Measurements from ENCODE around the gene PTPRT. TPM values are rescaled to one million over a fixed set of nuclear protein-coding genes. Genes with fewer than 3 reads are reported as not detected.
A peak's percentile ranks its signal among the peaks of the same experiment; 100 is the strongest.

PTPRT gene
- total RNA-seq, 1 donor from 2014 or later: not detected

GRCh38 chr20:42350521-42350920 is 839.2 kb downstream of the PTPRT start:
- peak; percentile 66 for DNase-seq (ENCODE audit: extremely low spot score, unreplicated experiment)
- Mint-ChIP-seq H3K9me3 (ENCODE audit: unreplicated experiment) (peaks cover 45% of the 10 kb centered on the region), H3K27ac (ENCODE audit: unreplicated experiment) (no peak overlapping the region)

GRCh38 chr20:42346189-42347170 is 843.2 kb downstream of the PTPRT start:
- peaks cover 43% of the 10 kb centered on the region for H3K9me3 Mint-ChIP-seq (ENCODE audit: unreplicated experiment)
- DNase-seq (ENCODE audit: extremely low spot score, unreplicated experiment): no peak
- no peaks in the 10 kb centered on the region for H3K4me1 Mint-ChIP-seq (ENCODE audit: unreplicated experiment)
- no peaks in the 10 kb centered on the region for H3K27me3 Mint-ChIP-seq (ENCODE audit: unreplicated experiment)
- no peak overlapping the region for H3K4me3 Mint-ChIP-seq (ENCODE audit: unreplicated experiment)
- no peaks in the 10 kb centered on the region for H3K36me3 Mint-ChIP-seq (ENCODE audit: unreplicated experiment)
- TF ChIP-seq CTCF (IDR thresholded peaks at IDR 0.05): no peak
- no peak overlapping the region for H3K27ac Mint-ChIP-seq (ENCODE audit: unreplicated experiment)

More at GRCh38 chr20:42350521-42350920, 839.2 kb downstream of the PTPRT start:
- Mint-ChIP-seq H3K4me3 (ENCODE audit: unreplicated experiment) (no peak overlapping the region), H3K4me1 (ENCODE audit: unreplicated experiment) (no peaks in the 10 kb centered on the region), H3K36me3 (ENCODE audit: unreplicated experiment) (no peaks in the 10 kb centered on the region), H3K27me3 (ENCODE audit: unreplicated experiment) (no peaks in the 10 kb centered on the region)
- TF ChIP-seq CTCF (IDR thresholded peaks at IDR 0.05): no peak

GRCh38 chr20:42341654-42342053 is 848.1 kb downstream of the PTPRT start:
- no peaks in the 10 kb centered on the region for H3K4me1 Mint-ChIP-seq (ENCODE audit: unreplicated experiment)
- H3K27ac Mint-ChIP-seq (ENCODE audit: unreplicated experiment): no peak overlapping the region
- no peak overlapping the region for H3K4me3 Mint-ChIP-seq (ENCODE audit: unreplicated experiment)
- no peaks in the 10 kb centered on the region for H3K27me3 Mint-ChIP-seq (ENCODE audit: unreplicated experiment)
- H3K36me3 Mint-ChIP-seq (ENCODE audit: unreplicated experiment): no peaks in the 10 kb centered on the region
- no peak for DNase-seq (ENCODE audit: extremely low spot score, unreplicated experiment)
- TF ChIP-seq CTCF (IDR thresholded peaks at IDR 0.05): no peak
- H3K9me3 Mint-ChIP-seq (ENCODE audit: unreplicated experiment): peaks cover 31% of the 10 kb centered on the region

- no peak overlapping the region for H3K4me3 Mint-ChIP-seq (ENCODE audit: unreplicated experiment)
- H3K4me1 Mint-ChIP-seq (ENCODE audit: unreplicated experiment): no peaks in the 10 kb centered on the region
- TF ChIP-seq CTCF (IDR thresholded peaks at IDR 0.05): no peak
- peaks cover 21% of the 10 kb centered on the region for H3K9me3 Mint-ChIP-seq (ENCODE audit: unreplicated experiment)
- no peak for DNase-seq (ENCODE audit: extremely low spot score, unreplicated experiment)
- H3K27ac Mint-ChIP-seq (ENCODE audit: unreplicated experiment): no peak overlapping the region
- H3K27me3 Mint-ChIP-seq (ENCODE audit: unreplicated experiment): no peaks in the 10 kb centered on the region
- H3K36me3 Mint-ChIP-seq (ENCODE audit: unreplicated experiment): no peaks in the 10 kb centered on the region
Observed at GRCh38 chr20:42340368-42340767, 849.3 kb downstream of the PTPRT start.
